HepG2 (cell line): Measurements from ENCODE around the gene PLEKHH3. TPM values are rescaled to one million over a fixed set of nuclear protein-coding genes. Genes with fewer than 3 reads are reported as not detected.

Source experiments
- ARNTL ChIP-seq: sonication (generic); formaldehyde crosslinking; IDR thresholded peaks from 2 replicates; pipeline ENCODE4 v1.4.0; 2020; ENCODE audit warnings: mild to moderate bottlenecking, missing genetic modification reagents
- BRF2 ChIP-seq: sonication (generic); formaldehyde crosslinking; IDR thresholded peaks from 2 replicates; pipeline ENCODE4 v1.8.1; 2022; ENCODE audit warnings: mild to moderate bottlenecking, missing genetic modification reagents
- DPF2 ChIP-seq: sonication (generic); formaldehyde crosslinking; IDR thresholded peaks from 2 replicates; pipeline ENCODE4 v1.4.0; 2020; ENCODE audit warnings: mild to moderate bottlenecking, low read depth, missing genetic modification reagents, borderline replicate concordance
- DZIP1 ChIP-seq: sonication (generic); formaldehyde crosslinking; IDR thresholded peaks from 2 replicates; pipeline ENCODE4 v1.5.0; 2020; ENCODE audit warnings: mild to moderate bottlenecking, missing genetic modification reagents
- HDAC2 ChIP-seq: sonication (generic); formaldehyde crosslinking; IDR thresholded peaks from 2 replicates; pipeline ENCODE4 v1.4.0; 2020; ENCODE audit warnings: missing genetic modification reagents
- HOXA5 ChIP-seq: sonication (generic); formaldehyde crosslinking; IDR thresholded peaks from 2 replicates; pipeline ENCODE4 v1.4.0; 2020; ENCODE audit warnings: missing genetic modification reagents
- MEIS2 ChIP-seq: sonication (generic); formaldehyde crosslinking; IDR thresholded peaks from 2 replicates; pipeline ENCODE4 v1.9.0; 2021; ENCODE audit warnings: mild to moderate bottlenecking, missing genetic modification reagents
- NCOR1 ChIP-seq: fragments of 200-600 bp; sonication (generic); IDR thresholded peaks from 2 replicates; pipeline ENCODE4 v1.7.0; 2017; ENCODE audit warnings: antibody characterized with exemption, low read length, borderline replicate concordance
- NFE2L2 ChIP-seq: fragments of 150-350 bp; IDR thresholded peaks from 2 replicates; pipeline ENCODE4 v1.6.1; 2014; ENCODE audit warnings: low read length
- NR2F2 ChIP-seq: IDR thresholded peaks from 2 replicates; pipeline ENCODE4 v1.6.1; 2012; ENCODE audit warnings: low read depth, inconsistent platforms, borderline replicate concordance
- NR2F6 ChIP-seq, 2 experiments: IDR thresholded peaks; 2 replicates each; pipeline ENCODE4 v1.6.1; 2016; ENCODE audit warnings: antibody characterized with exemption in 1 of 2, mild to moderate bottlenecking in 1 of 2
- PHB2 ChIP-seq: fragments of 450-650 bp; IDR thresholded peaks from 2 replicates; pipeline ENCODE4 v1.6.1; 2018; ENCODE audit not compliant: partially characterized antibody
- RFXAP ChIP-seq: sonication (generic); formaldehyde crosslinking; IDR thresholded peaks from 2 replicates; pipeline ENCODE4 v1.4.0; 2020; ENCODE audit warnings: missing genetic modification reagents, borderline replicate concordance
- SOX13 ChIP-seq, 3 experiments: fragments of 450-650 bp in 1 of 3; sonication (generic) in 1 of 3; formaldehyde crosslinking in 1 of 3; IDR thresholded peaks in 2 of 3; conservative IDR thresholded peaks in 1 of 3; 2 replicates each; pipeline versions ENCODE4 v1.5.0 to v1.6.1; 2016 to 2020; ENCODE audit warnings: antibody characterized with exemption in 1 of 3, mild to moderate bottlenecking in 1 of 3, missing compliant biosample characterization in 1 of 3, missing genetic modification reagents in 1 of 3, moderate library complexity in 1 of 3
- SOX6 ChIP-seq, 2 experiments: fragments of 450-650 bp in 1 of 2; sonication (generic) in 1 of 2; formaldehyde crosslinking in 1 of 2; IDR thresholded peaks; 2 replicates each; pipeline versions ENCODE4 v1.4.0 to v1.6.1; 2017 to 2020; ENCODE audit warnings: antibody characterized with exemption in 1 of 2, mild to moderate bottlenecking in 1 of 2, missing genetic modification reagents in 1 of 2
- SPEN ChIP-seq: sonication (generic); formaldehyde crosslinking; IDR thresholded peaks from 2 replicates; pipeline ENCODE4 v1.5.1; 2020; ENCODE audit warnings: low read depth, mild to moderate bottlenecking, missing genetic modification reagents
- TCF7L2 ChIP-seq: IDR thresholded peaks from 2 replicates; pipeline ENCODE4 v1.6.1; 2011; ENCODE audit warnings: mild to moderate bottlenecking, low read depth, low read length, moderate library complexity
- ZFX ChIP-seq: sonication (generic); formaldehyde crosslinking; IDR thresholded peaks from 2 replicates; pipeline ENCODE4 v1.4.0; 2020; ENCODE audit warnings: mild to moderate bottlenecking, low read depth, missing genetic modification reagents, moderate library complexity
- ZNF180 ChIP-seq: sonication (generic); formaldehyde crosslinking; IDR thresholded peaks from 2 replicates; pipeline ENCODE4 v1.4.0; 2020; ENCODE audit warnings: low read depth, missing genetic modification reagents, borderline replicate concordance
- ZNF546 ChIP-seq: sonication (generic); formaldehyde crosslinking; conservative IDR thresholded peaks from 2 replicates; pipeline ENCODE4 v1.8.1; 2023; ENCODE audit warnings: mild to moderate bottlenecking, missing genetic modification reagents
- ZNF772 ChIP-seq: sonication (generic); formaldehyde crosslinking; IDR thresholded peaks from 2 replicates; pipeline ENCODE4 v1.5.0; 2020; ENCODE audit warnings: mild to moderate bottlenecking, missing genetic modification reagents
- ZNF776 ChIP-seq: sonication (generic); formaldehyde crosslinking; IDR thresholded peaks from 2 replicates; pipeline ENCODE4 v1.4.0; 2020; ENCODE audit warnings: mild to moderate bottlenecking, missing genetic modification reagents
- polyA plus RNA-seq, 8 experiments: library from polyadenylated mRNA; depleted of rRNA in 3 of 8; stranded (reverse) in 7 of 8; unstranded in 1 of 8; fragments of >200 nt; fragmentation: Illumina TruSeq in 4 of 8; extraction: Trizol in 4 of 8; gene quantifications; 2 replicates each; pipeline versions ENCODE4 v1.2.1 to v1.2.3, GENCODE V29; 2011 to 2016; ENCODE audit warnings: low read depth in 4 of 8, missing spikeins in 1 of 8, mixed read lengths in 1 of 8; ENCODE audit not compliant: insufficient read depth in 1 of 8
- total RNA-seq, 5 experiments: library from RNA; depleted of rRNA; stranded (reverse); fragments of >200 nt; fragmentation: Illumina TruSeq; extraction: Trizol; gene quantifications; 2 replicates each; pipeline ENCODE4 v1.2.3, GENCODE V29; 2016; ENCODE audit warnings: low read depth in 1 of 5
- TF ChIP-seq, protein P1 (sequence below): sonication (generic); formaldehyde crosslinking; conservative IDR thresholded peaks from 2 replicates; pipeline ENCODE4 v1.4.0; 2020; ENCODE audit warnings: missing genetic modification reagents

PLEKHH3 gene
- total and polyA plus RNA-seq, 2 of the 13 experiments (the other 11 are each of a cell fraction or from before 2014, with no cell fraction given) = 6.0 to 19.9 TPM

DNA sequence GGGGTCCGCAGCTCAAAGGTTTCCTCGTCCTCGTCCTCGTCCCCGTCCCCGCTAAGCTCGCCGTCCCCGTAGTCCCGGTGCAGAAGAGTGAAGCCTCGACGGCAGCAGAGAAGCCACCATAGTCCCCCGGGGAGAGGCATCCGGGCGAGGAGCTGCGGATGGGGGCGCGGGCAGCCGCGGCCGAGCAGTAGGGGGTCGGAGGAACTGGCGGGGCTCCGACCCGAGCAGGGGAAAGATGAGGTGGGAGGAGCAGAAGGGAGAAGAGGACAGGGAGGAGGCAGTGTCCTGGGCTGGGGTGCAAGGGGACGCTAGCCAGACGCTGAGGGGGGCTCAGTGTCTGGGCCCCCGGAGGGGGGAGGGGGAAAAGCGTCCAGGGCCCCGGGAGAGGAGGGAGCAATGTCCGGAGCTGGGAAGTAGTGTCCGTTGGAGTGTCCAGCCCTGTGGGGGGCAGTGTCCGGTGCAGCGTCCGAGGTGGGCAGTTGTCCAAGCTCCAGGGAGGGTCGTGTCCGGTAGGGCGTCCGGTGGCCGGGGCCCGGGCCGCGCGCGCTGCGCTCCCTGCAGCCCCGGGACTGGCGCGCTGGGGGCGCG is at the start of gene PLEKHH3 (continued):
- TF ChIP-seq SOX6 (IDR thresholded peaks at IDR 0.05) = no peak
- TF ChIP-seq SOX6 (CRISPR knock-in tag; IDR thresholded peaks at IDR 0.05) = 0 out of 2 replicates have a peak, but pooled peaks have one; percentile 10
- TF ChIP-seq ZNF546 (CRISPR knock-in tag) = 0 out of 2 replicates have a peak, but pooled peaks have one; percentile 8
- no peak; the same call in none of the 2 replicates for TF ChIP-seq SPEN (CRISPR knock-in tag)
- 0 out of 2 replicates have a peak, but pooled peaks have one; percentile 15 for TF ChIP-seq ARNTL (CRISPR knock-in tag)
- TF ChIP-seq NCOR1 = no peak
- TF ChIP-seq NR2F6 (IDR thresholded peaks at IDR 0.05) = 0 out of 2 replicates have a peak, but pooled peaks have one; percentile 14
- TF ChIP-seq NR2F6 (CRISPR knock-in tag; IDR thresholded peaks at IDR 0.05) = no peak
- no peak for TF ChIP-seq PHB2
- no peak for TF ChIP-seq TCF7L2
- no peak for TF ChIP-seq DZIP1 (CRISPR knock-in tag)
- TF ChIP-seq BRF2 (CRISPR knock-in tag) = no peak
- no peak for TF ChIP-seq RFXAP
- no peak; the same call in 1 of the 2 replicates for TF ChIP-seq NR2F2
- no peak for TF ChIP-seq ZNF772 (CRISPR knock-in tag)
- TF ChIP-seq, protein P1, sequence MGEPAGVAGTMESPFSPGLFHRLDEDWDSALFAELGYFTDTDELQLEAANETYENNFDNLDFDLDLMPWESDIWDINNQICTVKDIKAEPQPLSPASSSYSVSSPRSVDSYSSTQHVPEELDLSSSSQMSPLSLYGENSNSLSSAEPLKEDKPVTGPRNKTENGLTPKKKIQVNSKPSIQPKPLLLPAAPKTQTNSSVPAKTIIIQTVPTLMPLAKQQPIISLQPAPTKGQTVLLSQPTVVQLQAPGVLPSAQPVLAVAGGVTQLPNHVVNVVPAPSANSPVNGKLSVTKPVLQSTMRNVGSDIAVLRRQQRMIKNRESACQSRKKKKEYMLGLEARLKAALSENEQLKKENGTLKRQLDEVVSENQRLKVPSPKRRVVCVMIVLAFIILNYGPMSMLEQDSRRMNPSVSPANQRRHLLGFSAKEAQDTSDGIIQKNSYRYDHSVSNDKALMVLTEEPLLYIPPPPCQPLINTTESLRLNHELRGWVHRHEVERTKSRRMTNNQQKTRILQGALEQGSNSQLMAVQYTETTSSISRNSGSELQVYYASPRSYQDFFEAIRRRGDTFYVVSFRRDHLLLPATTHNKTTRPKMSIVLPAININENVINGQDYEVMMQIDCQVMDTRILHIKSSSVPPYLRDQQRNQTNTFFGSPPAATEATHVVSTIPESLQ (CRISPR knock-in tag) = 0 out of 2 replicates have a peak, but pooled peaks have one; percentile 56
- TF ChIP-seq DPF2 (CRISPR knock-in tag) = 0 out of 2 replicates have a peak, but pooled peaks have one; percentile 13
- TF ChIP-seq ZFX (CRISPR knock-in tag) = peak; percentile 41
- TF ChIP-seq ZNF180 (CRISPR knock-in tag) = no peak
- peak; percentile 65 for TF ChIP-seq ZNF776
- no peak for TF ChIP-seq NFE2L2
- no peak; the same call in 1 of the 2 replicates for TF ChIP-seq SOX13 (IDR thresholded peaks at IDR 0.05)
- TF ChIP-seq SOX13 (CRISPR knock-in tag; conservative IDR thresholded peaks at IDR 0.05 in 1 of 2, IDR thresholded peaks at IDR 0.05 in 1 of 2) = no peak
- TF ChIP-seq HOXA5 (CRISPR knock-in tag) = peak; percentile 10; the same call in 1 of the 2 replicates
- peak; percentile 16; the same call in 1 of the 2 replicates for TF ChIP-seq HDAC2 (CRISPR knock-in tag)
- no peak for TF ChIP-seq MEIS2
